Measurements from ENCODE around the gene METTL2A.
"Not testable (repeated sequence)": the region's sequence is repeated elsewhere in the genome, so short reads cannot be mapped to it uniquely, and the experiment has no call there.

Gene METTL2A

GRCh38 chr17:62473030-62473982, 49.6 kb downstream of the METTL2A start:
- not testable (repeated sequence) for DNase-seq (ENCODE audit: low spot score)

DNA sequence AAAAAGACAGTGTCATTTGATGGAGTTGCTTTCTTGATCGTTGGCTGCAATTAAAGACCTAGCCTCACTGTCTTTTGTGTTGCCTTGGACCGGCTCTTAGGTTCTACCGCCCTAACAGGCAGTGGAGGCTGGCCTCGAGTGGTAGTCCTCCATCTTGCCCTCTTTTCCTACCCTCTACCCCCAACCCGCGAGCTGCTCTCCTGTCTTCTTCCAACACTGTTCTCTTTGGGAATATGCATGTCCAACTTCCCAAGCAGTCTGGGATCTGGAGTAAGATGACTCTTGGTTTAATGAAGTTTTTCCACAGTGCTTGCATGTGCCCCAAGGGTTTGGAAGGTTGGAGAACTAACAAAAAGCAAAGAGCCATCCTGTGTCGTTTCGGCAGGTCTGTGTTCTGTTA, 53.4 kb downstream of the METTL2A start:
- DNase-seq (ENCODE audit: low spot score): not testable (repeated sequence)

- DNase-seq (ENCODE audit: low spot score): not testable (repeated sequence)
Observed at GRCh38 chr17:62477718-62478408, 54.2 kb downstream of the METTL2A start.

- DNase-seq (ENCODE audit: low spot score): peak; percentile 68
Observed at GRCh38 chr17:62478424-62478879, 54.8 kb downstream of the METTL2A start, which contains the start of gene TLK2. TSS of gene TLK2 (plus strand) at chr17:62478825. CDS start at chr17:62481126, 2,301 bp downstream.

DNA sequence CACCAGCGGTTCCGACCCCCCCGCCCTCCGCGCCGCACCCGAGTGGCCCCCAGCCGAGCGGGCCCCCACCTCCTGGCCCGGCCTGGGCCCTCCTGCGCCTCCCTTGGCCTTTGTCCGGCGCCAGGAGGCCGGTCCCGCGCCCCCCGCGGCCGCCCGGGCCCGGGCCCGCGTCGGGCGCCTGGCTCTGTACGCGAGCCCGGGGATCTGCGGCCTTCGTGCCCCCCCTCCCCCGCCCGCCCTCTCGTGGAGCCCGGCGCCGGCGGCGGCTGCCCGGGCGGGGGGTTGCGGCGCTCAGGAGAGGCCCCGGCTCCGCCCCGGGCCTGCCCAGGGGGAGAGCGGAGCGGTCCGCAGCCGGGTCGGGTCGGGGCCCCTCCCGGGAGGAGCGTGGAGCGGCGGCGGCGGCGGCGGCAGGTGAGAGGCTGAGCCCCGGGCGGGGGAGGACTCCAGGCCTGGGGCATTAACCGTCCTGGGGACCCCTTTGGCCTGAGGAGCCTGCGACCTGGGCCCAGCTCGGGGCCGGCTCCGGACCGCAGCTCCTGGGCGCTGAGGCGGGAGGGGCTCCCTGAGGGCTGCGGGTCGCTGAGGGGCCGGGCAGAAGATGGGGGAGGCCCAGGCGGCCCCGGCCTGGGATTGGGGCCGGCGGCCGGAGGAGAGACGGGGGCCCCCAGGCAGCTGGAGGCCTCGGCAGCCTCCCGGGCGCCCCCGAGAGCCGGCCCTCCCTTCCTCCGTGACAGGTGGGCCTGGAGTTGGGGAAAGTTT, 55.4 kb downstream of the METTL2A start:
- not testable (repeated sequence) for DNase-seq (ENCODE audit: low spot score)

DNA sequence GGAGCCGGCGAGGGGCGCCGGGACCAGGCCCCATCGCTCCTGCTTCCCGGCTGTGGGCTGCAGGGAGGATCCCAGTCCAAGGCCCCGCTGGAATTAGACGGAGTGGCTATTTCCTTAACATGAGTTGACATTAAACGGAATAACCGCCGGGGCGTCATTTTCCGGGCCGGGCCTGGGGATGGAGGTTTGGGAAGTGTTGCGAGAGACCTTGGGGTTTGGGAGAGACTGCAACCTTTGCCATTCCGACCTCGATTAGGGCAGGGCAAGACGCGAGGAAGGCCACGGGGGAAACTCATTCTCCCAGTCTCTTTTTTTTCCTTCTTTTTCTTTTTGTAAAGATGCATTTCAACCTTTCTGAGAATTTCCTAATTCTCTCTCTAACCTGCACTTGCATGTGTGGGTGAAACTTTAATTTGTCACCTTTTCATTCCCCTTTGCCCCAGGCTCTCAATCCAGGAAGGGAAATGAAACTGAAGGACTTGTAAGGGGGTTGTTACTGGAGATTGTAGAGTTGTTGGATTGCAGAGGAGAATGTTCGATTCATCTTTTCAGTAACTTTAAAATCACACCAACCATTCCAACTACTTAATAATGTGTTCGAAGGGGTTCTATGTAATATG, 56.1 kb downstream of the METTL2A start:
- DNase-seq (ENCODE audit: low spot score): not testable (repeated sequence)

- DNase-seq (ENCODE audit: low spot score): not testable (repeated sequence)
Observed at GRCh38 chr17:62482553-62482952, 58.9 kb downstream of the METTL2A start.

- not testable (repeated sequence) for DNase-seq (ENCODE audit: low spot score)
Observed at GRCh38 chr17:62490990-62491389, 67.3 kb downstream of the METTL2A start.

- DNase-seq (ENCODE audit: low spot score): not testable (repeated sequence)
Observed at GRCh38 chr17:62493049-62493655, 69.5 kb downstream of the METTL2A start.

DNA sequence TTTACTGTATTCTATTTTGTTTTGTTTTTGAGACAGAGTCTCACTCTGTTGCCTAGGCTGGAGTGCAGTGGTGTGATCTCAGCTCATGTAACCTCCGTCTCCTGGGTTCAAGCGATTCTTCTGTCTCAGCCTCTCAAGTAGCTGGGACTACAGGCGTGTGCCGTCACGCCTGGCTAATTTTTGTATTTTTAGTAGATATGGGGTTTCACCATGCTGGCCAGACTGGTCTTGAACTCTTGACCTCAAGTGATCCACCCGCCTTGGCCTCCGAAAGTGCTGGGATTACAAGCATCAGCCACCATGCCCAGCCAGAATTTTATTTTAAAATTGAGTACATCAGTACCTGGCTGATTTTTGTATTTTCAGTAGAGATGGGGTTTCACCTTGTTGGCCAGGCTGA, 70.4 kb downstream of the METTL2A start:
- not testable (repeated sequence) for DNase-seq (ENCODE audit: low spot score)

DNA sequence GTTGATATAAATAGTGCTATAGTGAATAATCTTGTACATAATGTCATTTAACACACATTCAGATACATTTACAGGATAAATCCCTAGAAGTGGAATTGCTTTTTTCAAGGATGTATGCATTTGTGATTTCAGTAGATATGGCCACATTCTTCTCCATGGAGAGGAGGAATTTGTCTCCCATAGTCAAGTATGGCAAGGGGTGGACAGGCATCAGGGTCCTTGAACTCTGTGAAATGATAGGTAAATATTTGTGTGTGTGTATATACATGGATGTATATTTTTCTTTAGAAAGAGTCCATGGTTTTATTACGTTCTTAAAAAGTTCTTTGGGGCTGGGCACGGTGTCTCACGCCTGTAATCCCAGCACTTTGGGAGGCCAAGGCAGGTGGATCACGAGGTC, 72.6 kb downstream of the METTL2A start:
- not testable (repeated sequence) for DNase-seq (ENCODE audit: low spot score)

DNA sequence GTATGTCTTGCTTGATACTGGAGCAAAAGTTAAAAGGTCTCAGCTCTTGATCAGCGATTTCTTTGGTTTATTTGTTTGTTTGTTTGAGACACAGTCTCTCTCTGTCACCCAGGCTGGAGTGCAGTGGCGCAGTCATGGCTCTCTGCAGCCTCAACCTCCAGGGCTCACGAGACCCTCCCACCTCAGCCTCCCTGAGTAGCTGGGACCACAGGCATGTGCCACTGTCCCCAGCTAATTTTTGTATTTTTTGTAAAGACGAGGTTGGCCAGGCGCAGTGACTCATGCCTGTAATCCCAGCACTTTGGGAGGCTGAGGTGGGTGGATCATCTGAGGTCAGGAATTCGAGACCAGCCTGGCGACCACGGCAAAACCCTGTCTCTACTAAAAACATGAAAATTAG, 75.1 kb downstream of the METTL2A start:
- not testable (repeated sequence) for DNase-seq (ENCODE audit: low spot score)

Measured in globus pallidus (tissue), 1 donor.